Upper lobe of left lung (tissue), 4 donors: ENCODE data around the gene TRIP11.

ENCODE experiments used
- CTCF ChIP-seq, 6 experiments: fragments of 450-650 bp in 4 of 6; fragments of 200-600 bp in 2 of 6; sonication (generic) in 2 of 6; IDR thresholded peaks; one replicate each; pipeline ENCODE4 v1.5.1; 2016 to 2019; ENCODE audit warnings: antibody characterized with exemption in 6 of 6
- EP300 ChIP-seq, 4 donors: sonication (generic); formaldehyde crosslinking; IDR thresholded peaks; one replicate each; pipeline ENCODE4 v1.5.1; 2017; ENCODE audit warnings: antibody characterized with exemption in 4 of 4, control low read depth in 2 of 4

DNA sequence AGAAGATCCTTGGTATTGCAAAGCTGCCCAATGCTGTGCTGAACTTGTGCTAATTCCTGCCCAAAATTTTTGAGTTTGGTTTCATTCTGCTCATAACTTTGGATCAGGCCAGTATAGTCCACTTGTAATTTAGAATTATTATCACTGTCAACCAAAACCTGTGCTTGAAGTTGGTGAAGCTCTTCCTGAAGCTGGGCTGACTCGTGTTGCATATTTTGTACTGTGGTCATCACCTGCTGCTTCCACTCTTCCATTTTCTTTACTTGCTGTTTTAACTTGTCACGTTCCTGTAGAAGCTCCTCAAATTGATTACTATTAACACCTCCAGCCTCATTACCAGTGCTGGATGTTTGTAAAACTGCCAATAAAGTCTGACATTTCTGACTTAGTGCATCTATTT, 35.8 kb downstream of the TRIP11 start:
- no peak for TF ChIP-seq CTCF (IDR thresholded peaks at IDR 0.05)
- no peak for TF ChIP-seq EP300 (IDR thresholded peaks at IDR 0.05)
